ENCODE measurements around the gene SLC39A13.

GRCh38 chr11:47394050-47394321 lies 14.4 kb upstream of the SLC39A13 start:
- TF ChIP-seq CTCF (conservative IDR thresholded peaks at IDR 0.05; ENCODE audit: low read depth, low read length), result no peak
- TF ChIP-seq CEBPB (IDR thresholded peaks at IDR 0.05; ENCODE audit: low read depth, low read length), result no peak
- no peak for TF ChIP-seq POLR2A (IDR thresholded peaks at IDR 0.05; ENCODE audit: low read depth, low read length)
- TF ChIP-seq USF2 (IDR thresholded peaks at IDR 0.05; ENCODE audit: low read depth, low read length), result no peak
- no peak for TF ChIP-seq CHD1 (IDR thresholded peaks at IDR 0.05; ENCODE audit: low read depth, low read length)
- TF ChIP-seq NFE2L2 (IDR thresholded peaks at IDR 0.05; ENCODE audit: low read depth, low read length), result no peak
- no peak for TF ChIP-seq RAD21 (IDR thresholded peaks at IDR 0.05; ENCODE audit: low read length)
- TF ChIP-seq BHLHE40 (IDR thresholded peaks at IDR 0.05; ENCODE audit: low read depth, low read length), result no peak
- TF ChIP-seq MXI1 (IDR thresholded peaks at IDR 0.05; ENCODE audit: borderline replicate concordance, low read depth, low read length), result no peak
- no peak for TF ChIP-seq FOS (IDR thresholded peaks at IDR 0.05; ENCODE audit: low read depth, low read length)
- TF ChIP-seq SMC3 (IDR thresholded peaks at IDR 0.05; ENCODE audit: low read depth, low read length), result no peak
- TF ChIP-seq ELK1 (IDR thresholded peaks at IDR 0.05; ENCODE audit: borderline replicate concordance, low read depth, low read length), result no peak

Data from IMR-90 (cell line).